ENCODE data around the gene SH3RF3. TPM values are rescaled to one million over a fixed set of nuclear protein-coding genes. Genes with fewer than 3 reads are reported as not detected.

The SH3RF3 gene
- total RNA-seq, 1 experiment from 2014 or later, result 0.98 TPM

DNA sequence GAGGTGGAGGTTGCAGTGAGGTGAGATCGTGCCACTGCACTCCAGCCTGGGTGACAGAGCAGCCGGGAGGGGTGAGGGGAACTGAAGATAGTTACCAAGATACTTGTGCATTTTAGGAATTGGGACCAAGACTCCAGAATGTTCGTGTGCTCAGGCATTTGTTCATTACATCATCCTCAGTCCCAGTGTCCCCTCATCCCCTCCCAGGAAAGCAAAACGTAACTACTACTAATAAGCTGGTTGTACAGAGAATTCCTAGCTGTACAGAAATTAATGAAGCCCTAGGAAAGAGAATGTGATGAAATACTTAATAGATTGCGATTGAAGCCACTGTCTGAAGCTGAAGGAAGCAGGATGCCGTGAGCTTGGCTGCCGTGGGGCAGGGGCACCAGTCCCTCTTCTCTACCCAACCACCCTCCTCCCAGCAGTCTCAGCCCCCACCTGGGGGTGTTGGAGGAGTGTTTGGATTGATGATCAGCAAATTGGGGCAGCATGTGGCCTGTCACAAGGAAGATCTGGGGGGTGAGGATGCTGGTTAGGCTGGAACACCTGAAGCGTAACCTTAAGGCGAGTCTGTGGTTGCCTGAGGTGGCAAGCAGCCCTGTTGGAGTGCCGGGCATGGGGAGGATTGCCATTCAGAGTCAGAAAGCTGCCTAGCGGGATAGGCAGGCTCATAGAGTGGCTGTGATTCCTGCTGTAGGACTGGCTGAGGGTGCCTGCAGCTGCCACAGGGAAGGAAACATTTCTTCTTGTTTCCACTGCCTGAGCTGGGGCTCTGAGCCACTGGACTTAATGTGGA is 140.9 kb downstream of the SH3RF3 start:
- TF ChIP-seq, protein P1, sequence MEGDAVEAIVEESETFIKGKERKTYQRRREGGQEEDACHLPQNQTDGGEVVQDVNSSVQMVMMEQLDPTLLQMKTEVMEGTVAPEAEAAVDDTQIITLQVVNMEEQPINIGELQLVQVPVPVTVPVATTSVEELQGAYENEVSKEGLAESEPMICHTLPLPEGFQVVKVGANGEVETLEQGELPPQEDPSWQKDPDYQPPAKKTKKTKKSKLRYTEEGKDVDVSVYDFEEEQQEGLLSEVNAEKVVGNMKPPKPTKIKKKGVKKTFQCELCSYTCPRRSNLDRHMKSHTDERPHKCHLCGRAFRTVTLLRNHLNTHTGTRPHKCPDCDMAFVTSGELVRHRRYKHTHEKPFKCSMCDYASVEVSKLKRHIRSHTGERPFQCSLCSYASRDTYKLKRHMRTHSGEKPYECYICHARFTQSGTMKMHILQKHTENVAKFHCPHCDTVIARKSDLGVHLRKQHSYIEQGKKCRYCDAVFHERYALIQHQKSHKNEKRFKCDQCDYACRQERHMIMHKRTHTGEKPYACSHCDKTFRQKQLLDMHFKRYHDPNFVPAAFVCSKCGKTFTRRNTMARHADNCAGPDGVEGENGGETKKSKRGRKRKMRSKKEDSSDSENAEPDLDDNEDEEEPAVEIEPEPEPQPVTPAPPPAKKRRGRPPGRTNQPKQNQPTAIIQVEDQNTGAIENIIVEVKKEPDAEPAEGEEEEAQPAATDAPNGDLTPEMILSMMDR (IDR thresholded peaks at IDR 0.05; ENCODE audit: insufficient read depth in 1 of 2, low read depth in 1 of 2, low read length in 1 of 2, severe bottlenecking in 1 of 2, unreplicated experiment in 1 of 2), result no peak
- Histone ChIP-seq H3K9me3 (no peaks in the 10 kb centered on the region), H3K27me3 (replicated peaks; ENCODE audit: control insufficient read depth, insufficient read depth, low read length) (no peaks in the 10 kb centered on the region; the same call in 1 of the 2 replicates), H3K36me3 (ENCODE audit: control insufficient read depth, insufficient read depth, low read length) (no peaks in the 10 kb centered on the region), H3K4me3 (ENCODE audit: low read depth, low read length) (no peak overlapping the region), H3K4me1 (no peaks in the 10 kb centered on the region)
- no peaks in the 10 kb centered on the region for H3K27me3 Mint-ChIP-seq (ENCODE audit: insufficient read depth, unreplicated experiment)
- no peak overlapping the region for H3K27ac Mint-ChIP-seq (ENCODE audit: unreplicated experiment)
- intact Hi-C loops (cut with micrococcal nuclease; ENCODE audit: unreplicated experiment), result no loop called here
- H3K4me3 Mint-ChIP-seq (ENCODE audit: unreplicated experiment), result no peak overlapping the region
- ChIA-PET CTCF (no interaction called here), POLR2A (no interaction called here)
- H3K9me3 Mint-ChIP-seq (ENCODE audit: unreplicated experiment), result no peaks in the 10 kb centered on the region
- BruUV-seq (replicated peaks), result no TSS peak
- peaks cover 4% of the 10 kb centered on the region for H3K4me1 Mint-ChIP-seq (ENCODE audit: low read depth, unreplicated experiment)
- no peak for DNase-seq
- H3K36me3 Mint-ChIP-seq (ENCODE audit: insufficient read depth, unreplicated experiment), result no peaks in the 10 kb centered on the region

DNA sequence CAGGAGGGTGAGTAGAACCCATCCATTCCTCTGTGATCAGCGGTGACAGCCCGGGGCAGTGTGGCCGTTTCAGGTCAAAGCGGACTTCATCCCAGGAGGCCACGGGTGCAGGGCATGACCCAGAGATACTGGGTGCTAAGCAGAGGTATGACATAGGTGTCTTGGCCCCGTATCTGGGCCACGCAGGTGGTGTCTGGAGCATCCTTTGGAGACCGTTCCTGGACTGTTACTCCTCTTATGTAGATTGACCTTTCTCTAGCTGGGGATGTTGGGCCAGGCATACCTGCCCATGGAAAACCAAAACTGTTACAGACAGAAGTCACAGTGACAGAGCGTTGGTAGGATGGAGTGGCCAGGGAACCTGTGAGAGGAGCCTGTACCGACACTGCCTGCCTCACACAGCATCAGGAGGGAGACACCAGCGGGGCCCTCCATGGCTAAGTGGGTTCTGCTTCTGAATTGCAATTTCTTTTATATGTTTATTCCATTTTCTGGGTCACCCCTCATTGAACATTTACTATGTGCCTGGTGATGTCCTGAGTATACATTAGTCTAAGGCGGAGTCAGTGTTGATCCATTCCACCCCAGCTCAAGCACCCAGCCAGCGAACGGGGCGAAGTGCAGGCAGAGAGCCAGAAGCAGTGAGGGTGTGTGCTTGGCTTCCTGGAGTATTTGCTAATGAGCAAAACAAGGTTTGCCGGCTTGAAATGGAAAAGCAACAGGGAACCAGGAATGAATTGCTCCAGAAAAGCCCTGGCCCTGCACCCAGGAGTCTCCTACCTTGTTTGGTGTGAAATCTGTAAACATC is 141.7 kb downstream of the SH3RF3 start:
- Histone ChIP-seq H3K9me3 (no peaks in the 10 kb centered on the region), H3K4me3 (ENCODE audit: low read depth, low read length) (no peak overlapping the region), H3K4me1 (no peaks in the 10 kb centered on the region), H3K36me3 (ENCODE audit: control insufficient read depth, insufficient read depth, low read length) (no peaks in the 10 kb centered on the region), H3K27me3 (replicated peaks; ENCODE audit: control insufficient read depth, insufficient read depth, low read length) (no peaks in the 10 kb centered on the region; the same call in 1 of the 2 replicates)
- no peaks in the 10 kb centered on the region for H3K36me3 Mint-ChIP-seq (ENCODE audit: insufficient read depth, unreplicated experiment)
- no TSS peak for BruUV-seq (replicated peaks)
- no peaks in the 10 kb centered on the region for H3K9me3 Mint-ChIP-seq (ENCODE audit: unreplicated experiment)
- no peak overlapping the region for H3K4me3 Mint-ChIP-seq (ENCODE audit: unreplicated experiment)
- POLR2A ChIA-PET, result no interaction called here
- TF ChIP-seq, protein P1 (IDR thresholded peaks at IDR 0.05; ENCODE audit: insufficient read depth in 1 of 2, low read depth in 1 of 2, low read length in 1 of 2, severe bottlenecking in 1 of 2, unreplicated experiment in 1 of 2), result no peak
- intact Hi-C loops (cut with micrococcal nuclease; ENCODE audit: unreplicated experiment), result no loop called here
- CTCF ChIA-PET, result no interaction called here
- no peaks in the 10 kb centered on the region for H3K27me3 Mint-ChIP-seq (ENCODE audit: insufficient read depth, unreplicated experiment)
- no peak overlapping the region for H3K27ac Mint-ChIP-seq (ENCODE audit: unreplicated experiment)
- DNase-seq, result no peak
- no peaks in the 10 kb centered on the region for H3K4me1 Mint-ChIP-seq (ENCODE audit: low read depth, unreplicated experiment)

- H3K27me3 ChIP-seq (replicated peaks; ENCODE audit: control insufficient read depth, insufficient read depth, low read length), result peaks cover 3% of the 10 kb centered on the region
- TF ChIP-seq, protein P1 (IDR thresholded peaks at IDR 0.05; ENCODE audit: insufficient read depth in 1 of 2, low read depth in 1 of 2, low read length in 1 of 2, severe bottlenecking in 1 of 2, unreplicated experiment in 1 of 2), result no peak
- ChIA-PET POLR2A (no interaction called here), CTCF (no interaction called here)
- no peaks in the 10 kb centered on the region for H3K36me3 ChIP-seq (ENCODE audit: control insufficient read depth, insufficient read depth, low read length)
- no peaks in the 10 kb centered on the region for H3K9me3 Mint-ChIP-seq (ENCODE audit: unreplicated experiment)
- no peak overlapping the region for H3K4me3 ChIP-seq (ENCODE audit: low read depth, low read length)
- intact Hi-C loops (cut with micrococcal nuclease; ENCODE audit: unreplicated experiment), result no loop called here
- no peak for DNase-seq
- no peaks in the 10 kb centered on the region for H3K9me3 ChIP-seq
- no peak overlapping the region for H3K27ac Mint-ChIP-seq (ENCODE audit: unreplicated experiment)
- BruUV-seq (replicated peaks), result no TSS peak
- no peaks in the 10 kb centered on the region for H3K4me1 ChIP-seq
- no peak overlapping the region for H3K4me3 Mint-ChIP-seq (ENCODE audit: unreplicated experiment)
- H3K4me1 Mint-ChIP-seq (ENCODE audit: low read depth, unreplicated experiment), result no peaks in the 10 kb centered on the region
- H3K36me3 Mint-ChIP-seq (ENCODE audit: insufficient read depth, unreplicated experiment), result no peaks in the 10 kb centered on the region
- H3K27me3 Mint-ChIP-seq (ENCODE audit: insufficient read depth, unreplicated experiment), result no peaks in the 10 kb centered on the region
Observed at GRCh38 chr2:109271920-109272319, 142.9 kb downstream of the SH3RF3 start.

Data from Caco-2 (cell line).